ENCODE data around the gene ADM5. TPM values are rescaled to one million over a fixed set of nuclear protein-coding genes. Genes with fewer than 3 reads are reported as not detected.

The ADM5 gene
- polyA plus RNA-seq, 1 donor from 2014 or later, result 7.2 TPM

GRCh38 chr19:49690079-49690655 is 773 bp downstream of the ADM5 start:
- Histone ChIP-seq H3K4me2 (ENCODE audit: low read length) (peak overlapping the region; percentile 68), H3F3A (ENCODE audit: insufficient read depth, low read length, poor library complexity, severe bottlenecking) (no peaks in the 10 kb centered on the region), H3K27me3 (ENCODE audit: insufficient read depth, low read depth, low read length) (no peaks in the 10 kb centered on the region), H4K20me1 (ENCODE audit: insufficient read depth) (no peaks in the 10 kb centered on the region), H3K27ac (ENCODE audit: low read length) (peak overlapping the region; percentile 99), H3K36me3 (ENCODE audit: insufficient read depth, low read length) (no peaks in the 10 kb centered on the region), H2AFZ (ENCODE audit: low read depth, low read length) (no peak overlapping the region), H3K9me2 (ENCODE audit: insufficient read depth, low read length) (no peaks in the 10 kb centered on the region), H3K9ac (ENCODE audit: low read length) (peak overlapping the region; percentile 98), H3K9me3 (ENCODE audit: low read length) (no peaks in the 10 kb centered on the region), H3K79me2 (replicated peaks; ENCODE audit: insufficient read depth, low read length) (peaks cover 21% of the 10 kb centered on the region), H3K4me3 (ENCODE audit: low read length) (peak overlapping the region; percentile 71)
- TF ChIP-seq TAF1 (IDR thresholded peaks at IDR 0.05; ENCODE audit: low read depth) (no peak), POLR2AphosphoS5 (IDR thresholded peaks at IDR 0.05) (peak; percentile 3), EP300 (conservative IDR thresholded peaks at IDR 0.05; ENCODE audit: poor library complexity, severe bottlenecking) (no peak), SMC3 (conservative IDR thresholded peaks at IDR 0.05; ENCODE audit: poor library complexity) (no peak), EZH2 (IDR thresholded peaks at IDR 0.05; ENCODE audit: borderline replicate concordance, insufficient read depth, low read length, poor library complexity, severe bottlenecking) (no peak), CTCF (IDR thresholded peaks at IDR 0.05; ENCODE audit: poor library complexity, severe bottlenecking) (peak; percentile 55), RAD21 (conservative IDR thresholded peaks at IDR 0.05) (no peak), MXI1 (conservative IDR thresholded peaks at IDR 0.05; ENCODE audit: poor library complexity, severe bottlenecking) (no peak), REST (IDR thresholded peaks at IDR 0.05; ENCODE audit: borderline replicate concordance) (no peak)

GRCh38 chr19:49690656-49691242 is 1.4 kb downstream of the ADM5 start, which contains the start of gene CPT1C:
CPT1C (plus strand) TSS chr19:49691116; CDS start chr19:49692253, 1,137 bp downstream.
- Histone ChIP-seq H3K27ac (ENCODE audit: low read length) (peak within 1 kb of the TSS; percentile 99), H2AFZ (ENCODE audit: low read depth, low read length) (no peak within 1 kb of the TSS)

More at GRCh38 chr19:49690656-49691242, 1.4 kb downstream of the ADM5 start, which contains the start of gene CPT1C:
- Histone ChIP-seq H3K4me3 (ENCODE audit: low read length) (peak within 1 kb of the TSS; percentile 71), H3F3A (ENCODE audit: insufficient read depth, low read length, poor library complexity, severe bottlenecking) (no peaks in the 10 kb centered on the region), H3K4me2 (ENCODE audit: low read length) (peak within 1 kb of the TSS; percentile 68), H3K79me2 (replicated peaks; ENCODE audit: insufficient read depth, low read length) (peaks cover 21% of the 10 kb centered on the region), H3K27me3 (ENCODE audit: insufficient read depth, low read depth, low read length) (no peaks in the 10 kb centered on the region), H3K36me3 (ENCODE audit: insufficient read depth, low read length) (no peaks in the 10 kb centered on the region), H3K9me2 (ENCODE audit: insufficient read depth, low read length) (no peaks in the 10 kb centered on the region), H3K9me3 (ENCODE audit: low read length) (no peaks in the 10 kb centered on the region), H4K20me1 (ENCODE audit: insufficient read depth) (no peaks in the 10 kb centered on the region), H3K9ac (ENCODE audit: low read length) (peak within 1 kb of the TSS; percentile 98)
- TF ChIP-seq REST (IDR thresholded peaks at IDR 0.05; ENCODE audit: borderline replicate concordance) (peak; percentile 98), EZH2 (IDR thresholded peaks at IDR 0.05; ENCODE audit: borderline replicate concordance, insufficient read depth, low read length, poor library complexity, severe bottlenecking) (no peak), TAF1 (IDR thresholded peaks at IDR 0.05; ENCODE audit: low read depth) (peak; percentile 100), EP300 (conservative IDR thresholded peaks at IDR 0.05; ENCODE audit: poor library complexity, severe bottlenecking) (peak; percentile 63), POLR2AphosphoS5 (IDR thresholded peaks at IDR 0.05) (peak; percentile 98), RAD21 (conservative IDR thresholded peaks at IDR 0.05) (no peak)

Measured in neural cell (in vitro differentiated cells).